Activated naive CD8-positive, alpha-beta T cell (primary cell): ENCODE results near the gene FER.
"Not testable (repeated sequence)": the region's sequence is repeated elsewhere in the genome, so short reads cannot be mapped to it uniquely, and the experiment has no call there.

Source experiments
- H3K27ac Mint-ChIP-seq: one replicate; pipeline ENCODE4 v1.8.0; 2021; ENCODE audit warnings: mixed read lengths
- H3K27me3 Mint-ChIP-seq: one replicate; pipeline ENCODE4 v1.8.0; 2021; ENCODE audit warnings: mixed read lengths
- H3K36me3 Mint-ChIP-seq: one replicate; pipeline ENCODE4 v1.8.0; 2021; ENCODE audit warnings: mixed read lengths
- H3K4me1 Mint-ChIP-seq: one replicate; pipeline ENCODE4 v1.8.0; 2021; ENCODE audit warnings: low read depth, mixed read lengths
- H3K4me3 Mint-ChIP-seq: one replicate; pipeline ENCODE4 v1.8.0; 2021; ENCODE audit warnings: mild to moderate bottlenecking, mixed read lengths
- H3K9me3 Mint-ChIP-seq: one replicate; pipeline ENCODE4 v1.8.0; 2021; ENCODE audit warnings: low read depth, mixed read lengths

FER gene

GRCh38 chr5:108966910-108967309 lies 219.2 kb downstream of the FER start:
- Mint-ChIP-seq H3K4me3 (no peak overlapping the region), H3K36me3 (peaks cover 5% of the 10 kb centered on the region), H3K27ac (no peak overlapping the region), H3K9me3 (no peaks in the 10 kb centered on the region), H3K4me1 (no peaks in the 10 kb centered on the region), H3K27me3 (no peaks in the 10 kb centered on the region)

GRCh38 chr5:108974594-108974993 lies 226.9 kb downstream of the FER start:
- Mint-ChIP-seq H3K4me3 (no peak overlapping the region), H3K36me3 (peaks cover 14% of the 10 kb centered on the region), H3K27ac (no peak overlapping the region), H3K9me3 (no peaks in the 10 kb centered on the region), H3K27me3 (no peaks in the 10 kb centered on the region), H3K4me1 (no peaks in the 10 kb centered on the region)

- Mint-ChIP-seq H3K36me3 (peaks cover 17% of the 10 kb centered on the region), H3K9me3 (no peaks in the 10 kb centered on the region), H3K4me1 (no peaks in the 10 kb centered on the region), H3K27me3 (no peaks in the 10 kb centered on the region), H3K4me3 (no peak overlapping the region), H3K27ac (no peak overlapping the region)
Observed at GRCh38 chr5:108975697-108976096, 228.0 kb downstream of the FER start.

- no peak overlapping the region for H3K27ac Mint-ChIP-seq
- no peak overlapping the region for H3K4me3 Mint-ChIP-seq
- H3K27me3 Mint-ChIP-seq, result no peaks in the 10 kb centered on the region
- H3K36me3 Mint-ChIP-seq, result peaks cover 23% of the 10 kb centered on the region
- H3K4me1 Mint-ChIP-seq, result no peaks in the 10 kb centered on the region
- peaks cover 8% of the 10 kb centered on the region for H3K9me3 Mint-ChIP-seq
Observed at GRCh38 chr5:108983461-108984092, 235.9 kb downstream of the FER start.

GRCh38 chr5:108989761-108990392 lies 242.2 kb downstream of the FER start:
- H3K9me3 Mint-ChIP-seq, result peaks cover 22% of the 10 kb centered on the region
- no peaks in the 10 kb centered on the region for H3K27me3 Mint-ChIP-seq
- H3K27ac Mint-ChIP-seq, result no peak overlapping the region
- peaks cover 33% of the 10 kb centered on the region for H3K36me3 Mint-ChIP-seq
- H3K4me1 Mint-ChIP-seq, result no peaks in the 10 kb centered on the region
- H3K4me3 Mint-ChIP-seq, result no peak overlapping the region

- H3K27ac Mint-ChIP-seq, H3K27me3 Mint-ChIP-seq, H3K4me1 Mint-ChIP-seq, H3K4me3 Mint-ChIP-seq: not testable (repeated sequence)
- Mint-ChIP-seq H3K36me3 (peaks cover 32% of the 10 kb centered on the region), H3K9me3 (peaks cover 22% of the 10 kb centered on the region)
Observed at GRCh38 chr5:108992396-108993085, 244.8 kb downstream of the FER start.

GRCh38 chr5:108993440-108993839 lies 245.7 kb downstream of the FER start:
- Mint-ChIP-seq H3K36me3 (peaks cover 24% of the 10 kb centered on the region), H3K9me3 (peaks cover 15% of the 10 kb centered on the region)
- H3K27me3 Mint-ChIP-seq, H3K4me3 Mint-ChIP-seq, H3K27ac Mint-ChIP-seq, H3K4me1 Mint-ChIP-seq: not testable (repeated sequence)

- Mint-ChIP-seq H3K27me3 (no peaks in the 10 kb centered on the region), H3K4me3 (no peak overlapping the region), H3K9me3 (peaks cover 13% of the 10 kb centered on the region), H3K4me1 (no peaks in the 10 kb centered on the region), H3K27ac (no peak overlapping the region), H3K36me3 (peaks cover 31% of the 10 kb centered on the region)
Observed at GRCh38 chr5:108997720-108998119, 250.0 kb downstream of the FER start.

GRCh38 chr5:108998216-108998615 lies 250.5 kb downstream of the FER start:
- no peaks in the 10 kb centered on the region for H3K4me1 Mint-ChIP-seq
- no peak overlapping the region for H3K4me3 Mint-ChIP-seq
- no peak overlapping the region for H3K27ac Mint-ChIP-seq
- peaks cover 13% of the 10 kb centered on the region for H3K9me3 Mint-ChIP-seq
- H3K27me3 Mint-ChIP-seq, result no peaks in the 10 kb centered on the region
- peaks cover 31% of the 10 kb centered on the region for H3K36me3 Mint-ChIP-seq

GRCh38 chr5:109003928-109004327 lies 256.2 kb downstream of the FER start:
- H3K9me3 Mint-ChIP-seq, result no peaks in the 10 kb centered on the region
- H3K4me3 Mint-ChIP-seq, result no peak overlapping the region
- no peaks in the 10 kb centered on the region for H3K27me3 Mint-ChIP-seq
- peaks cover 5% of the 10 kb centered on the region for H3K36me3 Mint-ChIP-seq
- H3K27ac Mint-ChIP-seq, result no peak overlapping the region
- H3K4me1 Mint-ChIP-seq, result no peaks in the 10 kb centered on the region

GRCh38 chr5:109005297-109006009 lies 257.8 kb downstream of the FER start:
- H3K4me3 Mint-ChIP-seq, result no peak overlapping the region
- H3K9me3 Mint-ChIP-seq, result no peaks in the 10 kb centered on the region
- H3K36me3 Mint-ChIP-seq, result peaks cover 6% of the 10 kb centered on the region
- H3K27me3 Mint-ChIP-seq, result no peaks in the 10 kb centered on the region
- no peaks in the 10 kb centered on the region for H3K4me1 Mint-ChIP-seq
- no peak overlapping the region for H3K27ac Mint-ChIP-seq

- no peaks in the 10 kb centered on the region for H3K9me3 Mint-ChIP-seq
- H3K27ac Mint-ChIP-seq, result no peak overlapping the region
- H3K4me3 Mint-ChIP-seq, result no peak overlapping the region
- no peaks in the 10 kb centered on the region for H3K27me3 Mint-ChIP-seq
- peaks cover 8% of the 10 kb centered on the region for H3K36me3 Mint-ChIP-seq
- H3K4me1 Mint-ChIP-seq, result no peaks in the 10 kb centered on the region
Observed at GRCh38 chr5:109006129-109006528, 258.4 kb downstream of the FER start.

GRCh38 chr5:109016300-109016699 lies 268.6 kb downstream of the FER start:
- no peaks in the 10 kb centered on the region for H3K9me3 Mint-ChIP-seq
- H3K27ac Mint-ChIP-seq, result no peak overlapping the region
- no peaks in the 10 kb centered on the region for H3K27me3 Mint-ChIP-seq
- peaks cover 3% of the 10 kb centered on the region for H3K4me1 Mint-ChIP-seq
- no peak overlapping the region for H3K4me3 Mint-ChIP-seq
- peaks cover 4% of the 10 kb centered on the region for H3K36me3 Mint-ChIP-seq

GRCh38 chr5:109022056-109022455 lies 274.4 kb downstream of the FER start:
- H3K9me3 Mint-ChIP-seq, result no peaks in the 10 kb centered on the region
- H3K36me3 Mint-ChIP-seq, result peaks cover 7% of the 10 kb centered on the region
- H3K4me3 Mint-ChIP-seq, result no peak overlapping the region
- H3K27me3 Mint-ChIP-seq, result no peaks in the 10 kb centered on the region
- H3K4me1 Mint-ChIP-seq, result no peaks in the 10 kb centered on the region
- no peak overlapping the region for H3K27ac Mint-ChIP-seq

- H3K27ac Mint-ChIP-seq, H3K4me3 Mint-ChIP-seq, H3K4me1 Mint-ChIP-seq, H3K9me3 Mint-ChIP-seq, H3K27me3 Mint-ChIP-seq: not testable (repeated sequence)
- peaks cover 11% of the 10 kb centered on the region for H3K36me3 Mint-ChIP-seq
Observed at GRCh38 chr5:109025729-109026128, 278.0 kb downstream of the FER start.
